ENCODE measurements around the gene SMIM7.

SMIM7 gene

DNA sequence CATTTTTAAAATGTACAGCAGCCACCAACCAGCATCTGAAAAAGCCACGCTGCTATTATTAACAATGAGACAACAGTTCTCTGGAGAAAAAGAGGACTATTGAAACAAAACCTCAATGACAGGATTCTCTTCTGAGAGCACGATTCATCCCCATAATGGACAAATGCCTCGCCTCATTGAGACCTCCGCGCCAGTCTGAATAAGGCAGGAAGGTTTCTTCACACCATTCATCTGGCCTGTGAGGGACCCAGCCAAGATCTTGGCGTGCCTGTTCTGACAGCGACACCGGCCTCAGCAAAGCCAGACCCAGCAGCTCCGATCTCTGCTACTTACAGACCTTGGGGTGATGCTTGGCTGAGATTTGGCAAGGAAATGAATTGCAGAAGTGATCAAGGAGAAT, 14.8 kb downstream of the SMIM7 start:
- no peak overlapping the region for H3K4me3 ChIP-seq (ENCODE audit: low read length)
- DNase-seq (ENCODE audit: low read depth): no peak
- TF ChIP-seq, protein P1, sequence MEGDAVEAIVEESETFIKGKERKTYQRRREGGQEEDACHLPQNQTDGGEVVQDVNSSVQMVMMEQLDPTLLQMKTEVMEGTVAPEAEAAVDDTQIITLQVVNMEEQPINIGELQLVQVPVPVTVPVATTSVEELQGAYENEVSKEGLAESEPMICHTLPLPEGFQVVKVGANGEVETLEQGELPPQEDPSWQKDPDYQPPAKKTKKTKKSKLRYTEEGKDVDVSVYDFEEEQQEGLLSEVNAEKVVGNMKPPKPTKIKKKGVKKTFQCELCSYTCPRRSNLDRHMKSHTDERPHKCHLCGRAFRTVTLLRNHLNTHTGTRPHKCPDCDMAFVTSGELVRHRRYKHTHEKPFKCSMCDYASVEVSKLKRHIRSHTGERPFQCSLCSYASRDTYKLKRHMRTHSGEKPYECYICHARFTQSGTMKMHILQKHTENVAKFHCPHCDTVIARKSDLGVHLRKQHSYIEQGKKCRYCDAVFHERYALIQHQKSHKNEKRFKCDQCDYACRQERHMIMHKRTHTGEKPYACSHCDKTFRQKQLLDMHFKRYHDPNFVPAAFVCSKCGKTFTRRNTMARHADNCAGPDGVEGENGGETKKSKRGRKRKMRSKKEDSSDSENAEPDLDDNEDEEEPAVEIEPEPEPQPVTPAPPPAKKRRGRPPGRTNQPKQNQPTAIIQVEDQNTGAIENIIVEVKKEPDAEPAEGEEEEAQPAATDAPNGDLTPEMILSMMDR (conservative IDR thresholded peaks at IDR 0.05; ENCODE audit: low read length): no peak

DNA sequence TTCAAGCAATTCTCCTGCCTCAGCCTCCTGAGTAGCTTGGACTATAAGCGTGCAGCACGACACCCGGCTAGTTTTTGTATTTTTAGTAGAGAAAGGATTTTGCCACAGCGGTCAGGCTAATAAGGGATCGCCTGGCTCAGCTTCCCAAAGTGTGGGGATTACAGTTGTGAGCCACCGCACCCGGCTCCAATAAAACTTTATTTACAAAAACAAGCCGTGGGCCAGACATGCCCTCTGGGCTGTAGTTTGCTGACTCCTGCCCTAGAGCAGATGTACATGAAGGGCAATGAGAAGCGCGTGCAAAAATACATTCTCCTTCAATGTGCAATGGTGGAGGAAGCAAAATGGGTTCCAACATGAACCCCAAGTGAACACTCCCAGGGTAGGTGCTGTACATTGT, 18.2 kb downstream of the SMIM7 start:
- no peak overlapping the region for H3K4me3 ChIP-seq (ENCODE audit: low read length)
- DNase-seq (ENCODE audit: low read depth): no peak
- TF ChIP-seq, protein P1 (conservative IDR thresholded peaks at IDR 0.05; ENCODE audit: low read length): no peak

- no peak overlapping the region for H3K4me3 ChIP-seq (ENCODE audit: low read length)
- TF ChIP-seq, protein P1 (conservative IDR thresholded peaks at IDR 0.05; ENCODE audit: low read length): no peak
- no peak for DNase-seq (ENCODE audit: low read depth)
Observed at GRCh38 chr19:16640951-16641350, 19.0 kb downstream of the SMIM7 start.

DNA sequence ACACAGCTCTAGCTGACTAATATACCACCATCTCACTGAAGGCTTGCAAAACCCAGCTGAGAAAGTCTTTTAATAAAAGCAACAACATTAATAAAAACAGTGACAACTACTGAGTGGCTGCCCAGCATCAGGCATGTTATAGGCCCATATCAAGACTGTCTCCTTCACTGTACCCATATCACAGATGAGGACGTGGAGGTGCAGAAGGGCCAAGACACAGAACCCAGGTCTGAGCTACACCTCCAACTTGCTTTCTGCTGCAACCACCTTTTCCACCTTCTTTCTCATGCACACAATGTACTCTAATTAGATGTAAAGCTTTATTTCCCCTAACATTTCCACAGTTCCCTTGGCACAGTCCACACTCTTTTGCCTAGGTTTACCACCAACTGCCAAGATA, 21.3 kb downstream of the SMIM7 start:
- TF ChIP-seq, protein P1 (conservative IDR thresholded peaks at IDR 0.05; ENCODE audit: low read length): no peak
- H3K4me3 ChIP-seq (ENCODE audit: low read length): no peak overlapping the region
- no peak for DNase-seq (ENCODE audit: low read depth)

- TF ChIP-seq, protein P1 (conservative IDR thresholded peaks at IDR 0.05; ENCODE audit: low read length): no peak
- no peak overlapping the region for H3K4me3 ChIP-seq (ENCODE audit: low read length)
Observed at GRCh38 chr19:16637535-16637934, 22.4 kb downstream of the SMIM7 start.

GRCh38 chr19:16631465-16631864, 28.5 kb downstream of the SMIM7 start:
- no peak overlapping the region for H3K4me3 ChIP-seq (ENCODE audit: low read length)
- no peak for DNase-seq (ENCODE audit: low read depth)
- TF ChIP-seq, protein P1 (conservative IDR thresholded peaks at IDR 0.05; ENCODE audit: low read length): no peak

More at GRCh38 chr19:16637535-16637934, 22.4 kb downstream of the SMIM7 start:
- DNase-seq (ENCODE audit: low read depth): no peak

DNA sequence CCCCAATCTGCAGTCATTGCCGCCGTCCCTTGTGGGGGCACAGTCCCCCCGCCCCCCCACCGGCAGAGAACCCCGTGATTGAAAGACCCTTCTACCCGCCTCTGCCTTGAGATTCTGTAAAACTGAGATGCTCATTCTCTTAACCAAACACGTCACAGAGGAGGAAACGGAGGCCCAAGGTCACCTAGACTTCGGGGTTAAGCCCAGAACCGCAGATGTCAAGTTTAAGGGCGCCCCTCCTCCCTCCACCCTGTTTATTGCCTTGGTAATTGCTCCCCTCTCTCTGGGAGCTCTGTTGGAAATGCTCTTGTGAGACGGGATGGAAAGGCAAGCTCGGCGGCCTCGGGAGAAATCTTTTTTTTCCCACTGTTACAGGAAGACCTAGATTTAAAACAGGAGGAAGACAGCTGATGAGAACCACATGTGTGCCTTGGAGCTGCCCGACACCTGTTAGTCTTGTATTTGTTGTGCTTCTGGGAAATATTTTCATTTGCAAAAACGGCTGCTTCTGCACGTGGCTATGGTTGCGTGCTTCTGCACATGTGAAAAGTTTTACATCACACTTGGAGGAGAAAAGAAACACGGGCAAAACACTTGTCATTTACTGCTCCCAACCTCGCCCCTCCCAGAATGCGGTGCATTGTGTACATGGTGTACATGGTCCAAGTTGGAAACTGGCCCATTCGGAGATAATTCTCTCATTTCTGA, 30.8 kb downstream of the SMIM7 start:
- peak; percentile 86 for DNase-seq (ENCODE audit: low read depth)
- H3K4me3 ChIP-seq (ENCODE audit: low read length): peak overlapping the region; percentile 84
- TF ChIP-seq, protein P1 (conservative IDR thresholded peaks at IDR 0.05; ENCODE audit: low read length): no peak

Data from AG10803 (cell line).